Rectal smooth muscle tissue (tissue), 1 donor: ENCODE measurements around the gene GAGE12J.
A peak's percentile ranks its signal among the peaks of the same experiment; 100 is the strongest.
"Not testable (repeated sequence)": the region's sequence is repeated elsewhere in the genome, so short reads cannot be mapped to it uniquely, and the experiment has no call there.

Experiments used
- H3K27ac ChIP-seq: one replicate; pipeline ENCODE4 v1.7.0; 2013; ENCODE audit warnings: low read depth, low read length, inconsistent platforms
- H3K27me3 ChIP-seq: one replicate; pipeline ENCODE4 v1.7.0; 2013; ENCODE audit warnings: low read length; ENCODE audit not compliant: control insufficient read depth, insufficient read depth
- H3K36me3 ChIP-seq: one replicate; pipeline ENCODE4 v1.7.0; 2013; ENCODE audit warnings: low read length; ENCODE audit not compliant: control insufficient read depth, insufficient read depth
- H3K4me1 ChIP-seq: one replicate; pipeline ENCODE4 v1.7.0; 2013; ENCODE audit warnings: low read length; ENCODE audit not compliant: control insufficient read depth, insufficient read depth
- H3K4me3 ChIP-seq: one replicate; pipeline ENCODE4 v1.7.0; 2013; ENCODE audit warnings: low read length
- H3K9ac ChIP-seq: one replicate; pipeline ENCODE4 v1.7.0; 2013; ENCODE audit warnings: low read length

Gene GAGE12J

GRCh38 chrX:49291615-49292337 is 30.1 kb upstream of the GAGE12J start:
- H3K9ac ChIP-seq, result no peak overlapping the region
- H3K27me3 ChIP-seq, result no peaks in the 10 kb centered on the region
- H3K36me3 ChIP-seq, result no peaks in the 10 kb centered on the region
- H3K4me3 ChIP-seq, result no peak overlapping the region
- no peak overlapping the region for H3K27ac ChIP-seq
- H3K4me1 ChIP-seq, result no peaks in the 10 kb centered on the region

DNA sequence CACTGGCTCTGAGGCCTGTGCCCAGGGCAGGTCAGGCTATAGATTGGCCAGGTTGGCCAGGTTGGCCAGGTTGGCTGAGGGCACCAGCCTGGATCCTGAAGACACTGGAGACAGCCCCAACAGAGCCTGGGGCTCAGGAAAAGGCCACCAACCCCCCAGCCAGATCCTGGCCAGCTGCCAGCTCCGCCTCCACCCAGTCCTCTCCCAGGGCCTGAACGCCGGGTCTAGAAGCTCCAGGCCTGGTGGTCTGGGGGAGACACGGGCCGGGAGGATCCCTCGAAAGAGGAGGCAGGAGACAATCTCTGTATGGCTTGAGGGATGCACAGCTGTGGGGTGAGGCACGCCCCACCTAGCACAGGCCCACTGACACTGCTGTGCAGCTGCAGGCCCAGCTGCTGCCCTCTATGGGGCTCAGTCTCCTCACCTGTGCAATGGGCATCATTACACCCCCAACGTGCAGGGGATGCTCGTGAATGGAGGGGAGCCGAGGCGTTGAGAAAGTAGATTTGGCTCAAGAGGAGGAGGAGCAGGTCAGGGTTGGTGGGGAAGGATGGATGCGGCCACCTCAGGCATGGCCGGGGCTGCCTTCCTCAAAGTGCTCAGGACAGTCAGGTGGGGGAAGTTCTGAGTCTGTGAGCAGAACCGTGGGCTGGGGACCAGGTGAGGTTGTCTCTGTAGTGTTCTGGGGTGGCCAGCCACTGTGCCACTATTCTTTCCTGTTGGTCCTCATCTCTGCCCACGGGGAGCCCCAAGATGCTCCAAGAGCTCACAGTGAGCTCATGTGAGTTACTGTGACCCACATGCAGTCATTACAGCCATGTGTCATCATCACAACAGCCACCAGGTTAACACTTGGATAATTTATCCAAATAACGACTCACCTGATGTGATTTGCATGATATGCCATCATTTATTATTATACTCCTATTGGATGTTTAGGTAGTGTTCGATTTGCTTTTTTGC is 29.2 kb upstream of the GAGE12J start:
- Histone ChIP-seq H3K4me1 (no peaks in the 10 kb centered on the region), H3K36me3 (no peaks in the 10 kb centered on the region)

DNA sequence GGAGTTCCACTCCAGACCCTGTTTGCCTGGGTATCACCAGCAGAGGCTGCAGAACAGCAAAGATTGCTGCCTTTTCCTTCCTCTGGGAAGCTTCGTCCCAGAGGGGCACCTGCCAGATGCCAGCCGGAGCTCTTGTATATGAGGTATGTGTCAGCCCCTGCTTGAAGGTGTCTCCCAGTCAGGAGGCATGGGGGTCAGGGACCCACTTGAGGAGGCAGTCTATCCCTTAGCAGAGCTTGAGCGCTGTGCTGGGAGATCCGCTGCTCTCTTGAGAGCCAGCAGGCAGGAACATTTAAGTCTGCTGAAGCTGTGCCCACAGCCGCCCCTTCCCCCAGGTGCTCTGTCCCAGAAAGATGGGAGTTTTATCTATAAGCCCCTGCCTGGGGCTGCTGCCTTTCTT is 22.5 kb upstream of the GAGE12J start:
- H3K4me3 ChIP-seq, H3K9ac ChIP-seq, H3K36me3 ChIP-seq, H3K27ac ChIP-seq, H3K4me1 ChIP-seq, H3K27me3 ChIP-seq: not testable (repeated sequence)

More for the DNA sequence above, 29.2 kb upstream of the GAGE12J start:
- no peak overlapping the region for H3K9ac ChIP-seq
- H3K27me3 ChIP-seq, result no peaks in the 10 kb centered on the region
- no peak overlapping the region for H3K4me3 ChIP-seq
- H3K27ac ChIP-seq, result no peak overlapping the region

- Histone ChIP-seq H3K27ac (no peak overlapping the region), H3K36me3 (no peaks in the 10 kb centered on the region), H3K4me3 (no peak overlapping the region), H3K9ac (no peak overlapping the region), H3K27me3 (no peaks in the 10 kb centered on the region), H3K4me1 (no peaks in the 10 kb centered on the region)
Measured at GRCh38 chrX:49300703-49301102, 21.1 kb upstream of the GAGE12J start.

- no peaks in the 10 kb centered on the region for H3K36me3 ChIP-seq
- no peak within 1 kb of the TSS for H3K4me3 ChIP-seq
- H3K27me3 ChIP-seq, result no peaks in the 10 kb centered on the region
- no peak within 1 kb of the TSS for H3K9ac ChIP-seq
- H3K27ac ChIP-seq, result no peak within 1 kb of the TSS
- H3K4me1 ChIP-seq, result no peaks in the 10 kb centered on the region
Measured at GRCh38 chrX:49303346-49303745, 18.5 kb upstream of the GAGE12J start, which contains the start of gene GAGE10. Gene GAGE10, plus strand, starts transcription at chrX:49303646. Its CDS starts 1,214 bp downstream, at chrX:49304860.

GRCh38 chrX:49307775-49308174 is 14.1 kb upstream of the GAGE12J start:
- H3K27me3 ChIP-seq, H3K4me3 ChIP-seq, H3K4me1 ChIP-seq, H3K36me3 ChIP-seq, H3K9ac ChIP-seq, H3K27ac ChIP-seq: not testable (repeated sequence)

- peak overlapping the region; percentile 50 for H3K27ac ChIP-seq
Measured at GRCh38 chrX:49308604-49309269, 13.1 kb upstream of the GAGE12J start.

DNA sequence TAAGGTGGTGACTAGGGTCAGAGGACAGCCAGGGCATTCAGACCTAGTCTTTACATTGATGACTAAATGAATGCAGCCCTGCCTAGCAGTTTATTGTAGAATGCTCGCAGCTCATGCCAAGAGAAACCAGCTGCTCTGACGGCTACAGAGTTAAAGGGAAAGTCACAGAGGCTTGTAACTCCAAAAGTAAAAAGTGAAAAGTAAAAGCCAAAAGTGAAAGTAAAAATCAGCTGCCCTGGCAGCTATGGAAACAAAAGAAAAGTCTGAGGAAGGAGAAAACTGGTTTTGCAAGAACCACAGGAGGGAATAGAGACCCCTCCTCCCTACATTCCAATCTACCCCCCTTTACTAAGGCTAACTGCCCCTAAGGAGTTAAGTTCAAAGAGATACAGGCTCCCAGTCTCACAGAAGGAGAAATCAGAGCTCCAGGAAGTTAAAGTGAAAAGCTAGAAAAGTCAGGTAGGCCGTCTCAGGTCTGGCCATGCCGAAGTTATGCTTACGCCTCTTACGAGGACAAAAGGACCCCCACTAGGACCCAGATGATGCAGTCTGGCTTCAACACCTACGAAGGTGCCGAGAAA is 12.3 kb upstream of the GAGE12J start:
- H3K4me3 ChIP-seq, result peak overlapping the region; percentile 55
- H3K27me3 ChIP-seq, result no peaks in the 10 kb centered on the region
- no peaks in the 10 kb centered on the region for H3K36me3 ChIP-seq
- H3K9ac ChIP-seq, result no peak overlapping the region
- H3K27ac ChIP-seq, result peak overlapping the region; percentile 50
- no peaks in the 10 kb centered on the region for H3K4me1 ChIP-seq

More at GRCh38 chrX:49308604-49309269, 13.1 kb upstream of the GAGE12J start:
- no peak overlapping the region for H3K9ac ChIP-seq
- H3K4me1 ChIP-seq, result no peaks in the 10 kb centered on the region
- H3K36me3 ChIP-seq, result no peaks in the 10 kb centered on the region
- peak overlapping the region; percentile 55 for H3K4me3 ChIP-seq
- H3K27me3 ChIP-seq, result no peaks in the 10 kb centered on the region

- Histone ChIP-seq H3K4me3 (no peak overlapping the region), H3K4me1 (no peaks in the 10 kb centered on the region), H3K27me3 (no peaks in the 10 kb centered on the region), H3K27ac (no peak overlapping the region), H3K36me3 (no peaks in the 10 kb centered on the region), H3K9ac (no peak overlapping the region)
Measured at GRCh38 chrX:49310371-49310770, 11.5 kb upstream of the GAGE12J start.

- Histone ChIP-seq H3K36me3 (no peaks in the 10 kb centered on the region), H3K27ac (no peak overlapping the region), H3K4me3 (no peak overlapping the region), H3K9ac (no peak overlapping the region), H3K27me3 (no peaks in the 10 kb centered on the region), H3K4me1 (no peaks in the 10 kb centered on the region)
Measured at GRCh38 chrX:49312176-49312575, 9.7 kb upstream of the GAGE12J start.

DNA sequence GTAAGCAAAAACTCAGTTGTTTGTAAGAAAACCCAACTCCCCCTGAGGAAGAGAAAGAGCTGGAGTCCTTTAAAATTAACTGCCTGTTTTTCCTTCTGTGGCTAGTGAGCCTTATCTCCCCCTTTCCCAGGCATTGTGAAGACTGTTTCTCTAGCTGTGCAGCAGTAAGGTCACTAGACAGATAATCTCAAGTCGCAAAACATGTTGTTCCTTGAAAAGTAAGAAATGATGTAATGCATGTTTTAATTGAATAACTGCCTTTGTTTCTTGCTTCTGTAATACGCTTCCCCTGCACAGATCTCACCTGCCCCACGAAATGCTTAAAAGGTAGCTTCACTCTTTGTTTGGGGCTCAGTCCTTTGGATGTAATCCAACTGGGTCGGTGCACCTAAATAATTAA is 5.8 kb upstream of the GAGE12J start:
- no peak overlapping the region for H3K9ac ChIP-seq
- H3K4me3 ChIP-seq, result no peak overlapping the region
- no peaks in the 10 kb centered on the region for H3K27me3 ChIP-seq
- H3K4me1 ChIP-seq, result no peaks in the 10 kb centered on the region
- H3K27ac ChIP-seq, result no peak overlapping the region
- H3K36me3 ChIP-seq, result no peaks in the 10 kb centered on the region

GRCh38 chrX:49322266-49322665 is 429 bp downstream of the GAGE12J start:
- not testable (repeated sequence) for H3K9ac ChIP-seq, H3K4me1 ChIP-seq, H3K27ac ChIP-seq, H3K36me3 ChIP-seq, H3K4me3 ChIP-seq, H3K27me3 ChIP-seq
